ENCODE results near the gene PTGER3. TPM values are rescaled to one million over a fixed set of nuclear protein-coding genes. Genes with fewer than 3 reads are reported as not detected.
A peak's percentile ranks its signal among the peaks of the same experiment; 100 is the strongest.

The PTGER3 gene
- total and polyA plus RNA-seq, 4 donors, result 0.04 to 1.6 (median 0.26) TPM

GRCh38 chr1:71049951-71050598 lies 2.5 kb upstream of the PTGER3 start:
- no peaks in the 10 kb centered on the region for H3K9me3 ChIP-seq (ENCODE audit: control insufficient read depth in 4 of 4, low read length in 3 of 4)
- H3K27me3 ChIP-seq (ENCODE audit: control insufficient read depth in 4 of 4, insufficient read depth in 4 of 4, low read length in 3 of 4), result peaks cover 0 to 12% (median 2%) of the 10 kb centered on the region in 4 donors
- no peak overlapping the region for H3K4me3 ChIP-seq (ENCODE audit: low read depth in 1 of 3, low read length in 3 of 3)
- H3K9ac ChIP-seq (ENCODE audit: low read depth in 1 of 2, low read length in 2 of 2), result no peak overlapping the region
- no peak overlapping the region for H3K27ac ChIP-seq (ENCODE audit: low read depth in 1 of 2, low read length in 2 of 2)
- TF ChIP-seq EGR1 (IDR thresholded peaks at IDR 0.05; ENCODE audit: low read depth in 2 of 2) (no peak), RAD21 (IDR thresholded peaks at IDR 0.05) (peak; percentile 93 to 95), CTCF (IDR thresholded peaks at IDR 0.05; ENCODE audit: low read depth, low read length, missing input control) (peak; percentile 80), SP1 (IDR thresholded peaks at IDR 0.05) (no peak)
- H3K36me3 ChIP-seq (ENCODE audit: control insufficient read depth in 4 of 4, insufficient read depth in 3 of 4, low read depth in 1 of 4, low read length in 3 of 4), result no peaks in the 10 kb centered on the region
- peaks cover 6 to 14% (median 10%) of the 10 kb centered on the region in 4 donors for H3K4me1 ChIP-seq (ENCODE audit: control insufficient read depth in 4 of 4, insufficient read depth in 4 of 4, low read length in 3 of 4)
- DNase-seq (ENCODE audit: low spot score), result no peak
- 2% methylated on average over 1 of the region's 1 CpG for WGBS

- 7% methylated on average over 73 of the region's 73 CpGs for WGBS
- H3K27ac ChIP-seq (ENCODE audit: low read depth in 1 of 2, low read length in 2 of 2), result no peak overlapping the region
- no peak overlapping the region for H3K9ac ChIP-seq (ENCODE audit: low read depth in 1 of 2, low read length in 2 of 2)
- peaks cover 0 to 12% (median 2%) of the 10 kb centered on the region in 4 donors for H3K27me3 ChIP-seq (ENCODE audit: control insufficient read depth in 4 of 4, insufficient read depth in 4 of 4, low read length in 3 of 4)
- TF ChIP-seq HNF4A (conservative IDR thresholded peaks at IDR 0.05) (no peak), MAX (IDR thresholded peaks at IDR 0.05) (no peak)
- H3K4me1 ChIP-seq (ENCODE audit: control insufficient read depth in 4 of 4, insufficient read depth in 4 of 4, low read length in 3 of 4), result peaks cover 6 to 14% (median 10%) of the 10 kb centered on the region in 4 donors
- peak overlapping the region in 2 of 3 donors; percentile 2 to 45 for H3K4me3 ChIP-seq (ENCODE audit: low read depth in 1 of 3, low read length in 3 of 3)
- H3K9me3 ChIP-seq (ENCODE audit: control insufficient read depth in 4 of 4, low read length in 3 of 4), result no peaks in the 10 kb centered on the region
- no peaks in the 10 kb centered on the region for H3K36me3 ChIP-seq (ENCODE audit: control insufficient read depth in 4 of 4, insufficient read depth in 3 of 4, low read depth in 1 of 4, low read length in 3 of 4)
- DNase-seq (ENCODE audit: low spot score), result no peak
Observed at GRCh38 chr1:71046891-71047634, 553 bp downstream of the PTGER3 start.

- 74% methylated on average over 16 of the region's 16 CpGs for WGBS
Observed at GRCh38 chr1:71045463-71046028, 2.1 kb downstream of the PTGER3 start.

More at GRCh38 chr1:71045463-71046028, 2.1 kb downstream of the PTGER3 start:
- no peaks in the 10 kb centered on the region for H3K36me3 ChIP-seq (ENCODE audit: control insufficient read depth in 4 of 4, insufficient read depth in 3 of 4, low read depth in 1 of 4, low read length in 3 of 4)
- no peaks in the 10 kb centered on the region for H3K9me3 ChIP-seq (ENCODE audit: control insufficient read depth in 4 of 4, low read length in 3 of 4)
- TF ChIP-seq JUND (IDR thresholded peaks at IDR 0.05) (no peak), RAD21 (IDR thresholded peaks at IDR 0.05) (no peak), REST (IDR thresholded peaks at IDR 0.05) (no peak), TAF1 (conservative IDR thresholded peaks at IDR 0.05) (no peak), HNF4G (IDR thresholded peaks at IDR 0.05) (no peak), YY1 (IDR thresholded peaks at IDR 0.05) (no peak), FOXA1 (IDR thresholded peaks at IDR 0.05) (no peak), GABPA (IDR thresholded peaks at IDR 0.05 in 1 of 2, conservative IDR thresholded peaks at IDR 0.05 in 1 of 2) (no peak), NR2F2 (IDR thresholded peaks at IDR 0.05) (no peak), HNF4A (conservative IDR thresholded peaks at IDR 0.05) (no peak), ATF3 (IDR thresholded peaks at IDR 0.05) (no peak), ZBTB33 (IDR thresholded peaks at IDR 0.05) (no peak)
- no peak overlapping the region for H3K27ac ChIP-seq (ENCODE audit: low read depth in 1 of 2, low read length in 2 of 2)
- no peak overlapping the region for H3K4me3 ChIP-seq (ENCODE audit: low read depth in 1 of 3, low read length in 3 of 3)
- DNase-seq (ENCODE audit: low spot score), result no peak
- peaks cover 0 to 12% (median 2%) of the 10 kb centered on the region in 4 donors for H3K27me3 ChIP-seq (ENCODE audit: control insufficient read depth in 4 of 4, insufficient read depth in 4 of 4, low read length in 3 of 4)
- H3K4me1 ChIP-seq (ENCODE audit: control insufficient read depth in 4 of 4, insufficient read depth in 4 of 4, low read length in 3 of 4), result peaks cover 6 to 14% (median 10%) of the 10 kb centered on the region in 4 donors
- no peak overlapping the region for H3K9ac ChIP-seq (ENCODE audit: low read depth in 1 of 2, low read length in 2 of 2)

Data from liver (tissue), 9 donors.